ENCODE measurements around the gene DNAH17. TPM values are rescaled to one million over a fixed set of nuclear protein-coding genes. Genes with fewer than 3 reads are reported as not detected.

Gene DNAH17
- total RNA-seq, 1 donor from 2014 or later: 0.40 TPM

- DNase-seq (ENCODE audit: low spot score): no peak
- ATAC-seq: no peak
- intact Hi-C loops (cut with DNase I): loop anchor here (10.0 kb wide), 1 partner anchor 605 kb away; no protein-coding TSS in a partner anchor
Observed at GRCh38 chr17:78449983-78450595, 127.1 kb downstream of the DNAH17 start.

GRCh38 chr17:78448356-78448993 is 128.7 kb downstream of the DNAH17 start:
- DNase-seq (ENCODE audit: low spot score): no peak
- intact Hi-C loops (cut with DNase I): no loop called here
- no peak for ATAC-seq

GRCh38 chr17:78446833-78447232 is 130.4 kb downstream of the DNAH17 start:
- DNase-seq (ENCODE audit: low spot score) (no peak), ATAC-seq (no peak)
- intact Hi-C loops (cut with DNase I): no loop called here

GRCh38 chr17:78444392-78444791 is 132.8 kb downstream of the DNAH17 start:
- DNase-seq (ENCODE audit: low spot score): no peak
- intact Hi-C loops (cut with DNase I): no loop called here
- no peak for ATAC-seq

GRCh38 chr17:78442648-78443218 is 134.5 kb downstream of the DNAH17 start:
- ATAC-seq (peak; percentile 93), DNase-seq (ENCODE audit: low spot score) (peak; percentile 75)
- intact Hi-C loops (cut with DNase I): no loop called here

- no peak for DNase-seq (ENCODE audit: low spot score)
- no peak for ATAC-seq
- intact Hi-C loops (cut with DNase I): no loop called here
Observed at GRCh38 chr17:78441271-78441971, 135.8 kb downstream of the DNAH17 start.

- DNase-seq (ENCODE audit: low spot score) (no peak), ATAC-seq (no peak)
- intact Hi-C loops (cut with DNase I): no loop called here
Observed at GRCh38 chr17:78438694-78439325, 138.4 kb downstream of the DNAH17 start.

- DNase-seq (ENCODE audit: low spot score) (no peak), ATAC-seq (no peak)
- intact Hi-C loops (cut with DNase I): no loop called here
Observed at GRCh38 chr17:78438271-78438691, 138.9 kb downstream of the DNAH17 start.

GRCh38 chr17:78437508-78438169 is 139.6 kb downstream of the DNAH17 start:
- DNase-seq (ENCODE audit: low spot score) (no peak), ATAC-seq (no peak)
- intact Hi-C loops (cut with DNase I): no loop called here

- no peak for ATAC-seq
- intact Hi-C loops (cut with DNase I): no loop called here
Observed at GRCh38 chr17:78435330-78436005, 141.7 kb downstream of the DNAH17 start.

GRCh38 chr17:78434455-78435329 is 142.5 kb downstream of the DNAH17 start:
- DNase-seq (ENCODE audit: low spot score) (no peak), ATAC-seq (no peak)
- intact Hi-C loops (cut with DNase I): no loop called here

More at GRCh38 chr17:78435330-78436005, 141.7 kb downstream of the DNAH17 start:
- no peak for DNase-seq (ENCODE audit: low spot score)

GRCh38 chr17:78433780-78434335 is 143.3 kb downstream of the DNAH17 start:
- DNase-seq (ENCODE audit: low spot score) (no peak), ATAC-seq (no peak)
- intact Hi-C loops (cut with DNase I): no loop called here

- intact Hi-C loops (cut with DNase I): no loop called here
- ATAC-seq: no peak
- no peak for DNase-seq (ENCODE audit: low spot score)
Observed at GRCh38 chr17:78433013-78433727, 144.0 kb downstream of the DNAH17 start.

- intact Hi-C loops (cut with DNase I): no loop called here
- ATAC-seq (peak; percentile 61), DNase-seq (ENCODE audit: low spot score) (peak; percentile 76)
Observed at GRCh38 chr17:78432226-78433012, 144.8 kb downstream of the DNAH17 start.

- ATAC-seq: no peak
- DNase-seq (ENCODE audit: low spot score): no peak
Observed at GRCh38 chr17:78431692-78431958, 145.6 kb downstream of the DNAH17 start.

More at GRCh38 chr17:78431692-78431958, 145.6 kb downstream of the DNAH17 start:
- intact Hi-C loops (cut with DNase I): no loop called here
